Trophoblast cell (in vitro differentiated cells and primary cell): ENCODE results near the gene CTBS.

Experiments used
- DNase-seq, 2 donors: peaks; one replicate each; pipeline ENCODE4 v3.0.0-alpha.2; 2016
- H2AFZ ChIP-seq: 2 replicates; pipeline ENCODE4 v1.6.1; 2013; ENCODE audit warnings: low read length, moderate library complexity, mild to moderate bottlenecking; ENCODE audit not compliant: insufficient read depth, poor library complexity
- H2AK5ac ChIP-seq: 2 replicates; pipeline ENCODE4 v1.6.1; 2013; ENCODE audit warnings: mild to moderate bottlenecking, low read length
- H2BK120ac ChIP-seq: 2 replicates; pipeline ENCODE4 v1.6.1; 2013; ENCODE audit warnings: low read length, mild to moderate bottlenecking, moderate library complexity; ENCODE audit not compliant: insufficient read depth, poor library complexity
- H2BK12ac ChIP-seq: 2 replicates; pipeline ENCODE4 v1.6.1; 2013; ENCODE audit warnings: mild to moderate bottlenecking, low read length, moderate library complexity
- H2BK5ac ChIP-seq: 2 replicates; pipeline ENCODE4 v1.6.1; 2013; ENCODE audit warnings: low read length, low read depth, moderate library complexity, mild to moderate bottlenecking; ENCODE audit not compliant: poor library complexity
- H3K14ac ChIP-seq: 2 replicates; pipeline ENCODE4 v1.6.1; 2013; ENCODE audit warnings: mild to moderate bottlenecking, low read length
- H3K18ac ChIP-seq: 2 replicates; pipeline ENCODE4 v1.6.1; 2013; ENCODE audit warnings: mild to moderate bottlenecking, low read length
- H3K23ac ChIP-seq: 2 replicates; pipeline ENCODE4 v1.6.1; 2013; ENCODE audit warnings: low read length
- H3K27ac ChIP-seq: 2 replicates; pipeline ENCODE4 v1.5.1; 2013; ENCODE audit warnings: low read depth, mild to moderate bottlenecking, inconsistent platforms, low read length, moderate library complexity
- H3K27me3 ChIP-seq: 2 replicates; pipeline ENCODE4 v1.6.1; 2013; ENCODE audit warnings: inconsistent platforms, mild to moderate bottlenecking, low read length, moderate library complexity; ENCODE audit not compliant: insufficient read depth
- H3K36me3 ChIP-seq, 2 experiments: 1 replicate in 1 of 2; 2 replicates in 1 of 2; pipeline ENCODE4 v1.6.1; 2013; ENCODE audit warnings: low read length in 2 of 2, mild to moderate bottlenecking in 2 of 2, moderate library complexity in 1 of 2; ENCODE audit not compliant: insufficient read depth in 2 of 2, control insufficient read depth in 1 of 2
- H3K4ac ChIP-seq: 2 replicates; pipeline ENCODE4 v1.6.1; 2013; ENCODE audit warnings: low read depth, mild to moderate bottlenecking, low read length, moderate library complexity
- H3K4me1 ChIP-seq, 2 experiments: 1 replicate in 1 of 2; 2 replicates in 1 of 2; pipeline ENCODE4 v1.6.1; 2013; ENCODE audit warnings: low read length in 2 of 2, mild to moderate bottlenecking in 2 of 2, moderate library complexity in 1 of 2; ENCODE audit not compliant: insufficient read depth in 2 of 2, control insufficient read depth in 1 of 2
- H3K4me2 ChIP-seq: 2 replicates; pipeline ENCODE4 v1.6.1; 2013; ENCODE audit warnings: inconsistent platforms, mild to moderate bottlenecking, low read length, moderate library complexity
- H3K4me3 ChIP-seq: 2 replicates; pipeline ENCODE4 v1.5.1; 2013; ENCODE audit warnings: mild to moderate bottlenecking, low read depth, low read length, inconsistent platforms
- H3K79me1 ChIP-seq: one replicate; pipeline ENCODE4 v1.6.1; 2013; ENCODE audit warnings: low read length
- H3K79me2 ChIP-seq: 2 replicates; pipeline ENCODE4 v1.6.1; 2013; ENCODE audit warnings: low read length, mild to moderate bottlenecking; ENCODE audit not compliant: control insufficient read depth, insufficient read depth, poor library complexity
- H3K9ac ChIP-seq: 2 replicates; pipeline ENCODE4 v1.6.1; 2013; ENCODE audit warnings: mild to moderate bottlenecking, low read length
- H3K9me3 ChIP-seq: 2 replicates; pipeline ENCODE4 v1.6.1; 2013; ENCODE audit warnings: low read depth, mild to moderate bottlenecking, control low read depth, inconsistent platforms, low read length; ENCODE audit not compliant: insufficient read depth
- H4K12ac ChIP-seq: 2 replicates; pipeline ENCODE4 v1.6.1; 2013; ENCODE audit warnings: low read depth, mild to moderate bottlenecking, low read length, moderate library complexity
- H4K8ac ChIP-seq: 2 replicates; pipeline ENCODE4 v1.6.1; 2013; ENCODE audit warnings: low read depth, mild to moderate bottlenecking, low read length, moderate library complexity
- H4K91ac ChIP-seq: one replicate; pipeline ENCODE4 v1.6.1; 2013; ENCODE audit warnings: low read depth, mild to moderate bottlenecking, low read length, moderate library complexity
- WGBS: extraction: QIAGEN DNeasy Blood & Tissue Kit; methylation state at CpG from one replicate; pipeline ENCODE4 v1.1.7; 2013; ENCODE audit warnings: missing lambda C conversion rate; ENCODE audit not compliant: insufficient read length, insufficient coverage; ENCODE audit errors: extremely low coverage; 5-methylcytosine and 5-hydroxymethylcytosine counted together

Gene CTBS

DNA sequence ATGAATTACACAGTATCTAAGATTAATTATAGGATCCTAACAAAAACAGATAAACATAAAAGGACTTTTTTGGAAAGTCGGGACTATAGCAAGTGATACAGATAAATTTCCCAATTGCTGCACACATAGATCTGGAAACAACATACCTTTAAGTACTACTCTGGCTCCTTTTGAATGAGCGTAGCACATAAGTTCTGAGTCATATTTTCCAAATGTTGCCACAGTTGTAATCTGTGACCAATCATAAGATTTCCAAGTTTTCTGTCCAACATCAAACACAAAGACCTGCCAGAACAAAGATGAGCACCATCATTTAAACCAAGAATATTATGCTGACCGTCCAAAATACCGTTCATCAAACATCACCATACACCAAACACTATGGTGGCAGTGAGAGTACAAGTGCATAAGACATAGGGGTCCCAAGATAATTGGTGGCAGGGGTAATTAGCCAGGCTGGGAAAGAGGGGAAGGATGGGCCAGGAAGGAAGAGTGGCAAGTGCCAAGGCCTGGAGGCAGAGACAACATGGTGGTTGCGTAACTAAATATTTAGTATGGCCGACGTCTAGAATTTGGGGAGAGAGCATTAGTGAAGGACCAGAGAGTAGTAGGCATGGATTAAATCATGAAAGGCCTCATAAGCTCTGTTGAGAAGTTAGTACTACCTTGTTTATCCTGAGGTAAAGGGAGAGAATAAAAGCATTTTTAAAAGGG, 3.6 kb downstream of the CTBS start:
- no peak overlapping the region for H2BK120ac ChIP-seq
- H4K91ac ChIP-seq = no peak overlapping the region
- H3K9ac ChIP-seq = no peak overlapping the region
- H4K12ac ChIP-seq = no peak overlapping the region
- H2AFZ ChIP-seq = no peak overlapping the region
- H3K79me2 ChIP-seq = peaks cover 5% of the 10 kb centered on the region
- no peak for DNase-seq
- no peak overlapping the region for H4K8ac ChIP-seq
- no peak overlapping the region for H3K14ac ChIP-seq
- no CpG with 5 or more reads among the region's 7 CpGs for WGBS
- no peaks in the 10 kb centered on the region for H3K9me3 ChIP-seq
- H3K27ac ChIP-seq = no peak overlapping the region
- no peak overlapping the region for H3K18ac ChIP-seq
- H2BK5ac ChIP-seq = no peak overlapping the region
- H3K4me1 ChIP-seq = peaks cover 1 to 3% of the 10 kb centered on the region in 2 experiments
- peaks cover 8% of the 10 kb centered on the region for H3K79me1 ChIP-seq
- H2BK12ac ChIP-seq = no peak overlapping the region
- H3K4me2 ChIP-seq = no peak overlapping the region
- no peak overlapping the region for H2AK5ac ChIP-seq
- H3K23ac ChIP-seq = no peak overlapping the region
- no peak overlapping the region for H3K4me3 ChIP-seq
- no peaks in the 10 kb centered on the region for H3K27me3 ChIP-seq
- H3K36me3 ChIP-seq = peaks cover 2 to 4% of the 10 kb centered on the region in 2 experiments
- no peak overlapping the region for H3K4ac ChIP-seq

DNA sequence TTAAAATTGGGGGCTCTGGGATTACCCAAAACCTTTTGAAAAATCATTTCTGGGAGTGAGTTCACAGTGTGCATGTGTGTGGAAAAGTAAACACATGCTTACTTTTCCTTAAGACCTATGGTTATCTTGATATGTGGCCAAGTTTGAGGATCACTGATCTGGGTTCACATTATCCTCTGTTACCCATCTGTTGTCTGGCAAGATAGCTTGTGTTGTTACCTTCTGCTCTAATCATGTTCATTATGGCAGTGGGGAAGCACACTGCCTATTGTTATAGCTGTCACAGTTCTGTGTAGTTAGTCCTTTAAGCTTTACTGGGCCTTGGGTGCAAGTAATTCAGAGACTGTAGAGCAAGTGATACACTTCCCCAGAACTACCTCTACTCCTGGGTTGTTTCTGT, 5.0 kb downstream of the CTBS start:
- Histone ChIP-seq H2AFZ (no peak overlapping the region), H3K4me2 (no peak overlapping the region), H3K27me3 (no peaks in the 10 kb centered on the region), H3K4ac (no peak overlapping the region), H3K79me2 (peaks cover 5% of the 10 kb centered on the region), H2BK12ac (no peak overlapping the region), H2BK120ac (no peak overlapping the region), H3K27ac (no peak overlapping the region), H3K14ac (no peak overlapping the region), H3K18ac (no peak overlapping the region), H3K9me3 (no peaks in the 10 kb centered on the region), H3K4me3 (no peak overlapping the region), H3K9ac (no peak overlapping the region), H3K23ac (no peak overlapping the region), H4K91ac (no peak overlapping the region), H3K79me1 (peaks cover 8% of the 10 kb centered on the region), H3K36me3 (peaks cover 2 to 4% of the 10 kb centered on the region in 2 experiments), H2BK5ac (no peak overlapping the region), H3K4me1 (peaks cover 1 to 3% of the 10 kb centered on the region in 2 experiments), H4K12ac (no peak overlapping the region), H4K8ac (no peak overlapping the region), H2AK5ac (no peak overlapping the region)
- DNase-seq = no peak

GRCh38 chr1:84550826-84551225, 23.4 kb downstream of the CTBS start:
- WGBS = no CpG with 5 or more reads among the region's 2 CpGs

GRCh38 chr1:84541679-84542078, 32.6 kb downstream of the CTBS start:
- Histone ChIP-seq H3K36me3 (peaks cover 0 to 2% of the 10 kb centered on the region in 2 experiments), H3K18ac (no peak overlapping the region), H2BK12ac (no peak overlapping the region), H3K4me3 (no peak overlapping the region), H3K27ac (no peak overlapping the region), H2AK5ac (no peak overlapping the region), H4K12ac (no peak overlapping the region), H4K91ac (no peak overlapping the region), H3K79me1 (no peaks in the 10 kb centered on the region), H2AFZ (no peak overlapping the region), H4K8ac (no peak overlapping the region), H3K4ac (no peak overlapping the region), H2BK120ac (no peak overlapping the region), H2BK5ac (no peak overlapping the region), H3K23ac (no peak overlapping the region), H3K79me2 (no peaks in the 10 kb centered on the region), H3K9me3 (no peaks in the 10 kb centered on the region), H3K4me2 (no peak overlapping the region), H3K4me1 (no peaks in the 10 kb centered on the region), H3K9ac (no peak overlapping the region), H3K14ac (no peak overlapping the region), H3K27me3 (no peaks in the 10 kb centered on the region)
- DNase-seq = no peak
- no CpG with 5 or more reads among the region's 4 CpGs for WGBS

More at GRCh38 chr1:84550826-84551225, 23.4 kb downstream of the CTBS start:
- H3K14ac ChIP-seq = no peak overlapping the region
- no peak overlapping the region for H2BK120ac ChIP-seq
- no peak overlapping the region for H4K12ac ChIP-seq
- H2AK5ac ChIP-seq = no peak overlapping the region
- no peak overlapping the region for H2BK12ac ChIP-seq
- no peak overlapping the region for H3K4me2 ChIP-seq
- no peak overlapping the region for H2BK5ac ChIP-seq
- H3K27ac ChIP-seq = no peak overlapping the region
- no peak overlapping the region for H4K91ac ChIP-seq
- DNase-seq = no peak
- no peak overlapping the region for H3K9ac ChIP-seq
- H3K9me3 ChIP-seq = no peaks in the 10 kb centered on the region
- H4K8ac ChIP-seq = no peak overlapping the region
- H3K79me2 ChIP-seq = no peaks in the 10 kb centered on the region
- H3K27me3 ChIP-seq = no peaks in the 10 kb centered on the region
- H3K79me1 ChIP-seq = no peaks in the 10 kb centered on the region
- H3K36me3 ChIP-seq = no peaks in the 10 kb centered on the region
- H3K4me1 ChIP-seq = no peaks in the 10 kb centered on the region
- no peak overlapping the region for H3K23ac ChIP-seq
- no peak overlapping the region for H3K4ac ChIP-seq
- no peak overlapping the region for H3K4me3 ChIP-seq
- no peak overlapping the region for H3K18ac ChIP-seq
- H2AFZ ChIP-seq = no peak overlapping the region
